ENCODE measurements around the gene ZNF605. TPM values are rescaled to one million over a fixed set of nuclear protein-coding genes. Genes with fewer than 3 reads are reported as not detected.

Gene ZNF605
- total and polyA plus RNA-seq, 9 of the 15 experiments (the other 6 are each of a cell fraction or from before 2014, with no cell fraction given) = 0.45 to 1.1 (median 0.68) TPM

GRCh38 chr12:132887513-132888351 lies 68.4 kb downstream of the ZNF605 start, which contains the start of gene CHFR (continued):
- no peak for TF ChIP-seq HNRNPL (IDR thresholded peaks at IDR 0.05; ENCODE audit: low read depth, low read length)
- no peak for TF ChIP-seq MXD1 (CRISPR knock-in tag; IDR thresholded peaks at IDR 0.05; ENCODE audit: borderline replicate concordance, poor library complexity, severe bottlenecking)
- TF ChIP-seq MYC (IDR thresholded peaks at IDR 0.05; ENCODE audit: low read depth, low read length) = peak; percentile 94
- TF ChIP-seq MYC (CRISPR knock-in tag; IDR thresholded peaks at IDR 0.05; ENCODE audit: borderline replicate concordance, low read depth) = peak; percentile 83
- TF ChIP-seq BRD9 (IDR thresholded peaks at IDR 0.05; ENCODE audit: low read depth, partially characterized antibody) = no peak
- no peak for TF ChIP-seq MEIS2 (IDR thresholded peaks at IDR 0.05; ENCODE audit: partially characterized antibody)
- TF ChIP-seq FOXA1 (IDR thresholded peaks at IDR 0.05; ENCODE audit: borderline replicate concordance) = no peak
- TF ChIP-seq NCOA2 (IDR thresholded peaks at IDR 0.05; ENCODE audit: partially characterized antibody in 2 of 2) = no peak
- no peak for TF ChIP-seq ZNF133 (CRISPR knock-in tag; IDR thresholded peaks at IDR 0.05)
- peak; percentile 73 for TF ChIP-seq ATF7 (IDR thresholded peaks at IDR 0.05)
- TF ChIP-seq ZNF76 (CRISPR knock-in tag; IDR thresholded peaks at IDR 0.05; ENCODE audit: borderline replicate concordance) = no peak
- TF ChIP-seq MYBL2 (IDR thresholded peaks at IDR 0.05; ENCODE audit: low read depth) = no peak
- no peak for TF ChIP-seq MYBL2 (CRISPR knock-in tag; IDR thresholded peaks at IDR 0.05; ENCODE audit: borderline replicate concordance)
- TF ChIP-seq HBP1 (CRISPR knock-in tag; IDR thresholded peaks at IDR 0.05) = 0 out of 2 replicates have a peak, but pooled peaks have one; percentile 32
- TF ChIP-seq PHF8 (IDR thresholded peaks at IDR 0.05; ENCODE audit: borderline replicate concordance, low read length) = peak; percentile 51; the same call in 1 of the 2 replicates
- peak; percentile 81 for TF ChIP-seq ESRRA (IDR thresholded peaks at IDR 0.05; ENCODE audit: borderline replicate concordance, low read depth)
- no peak for TF ChIP-seq SOX6 (IDR thresholded peaks at IDR 0.05)
- no peak for TF ChIP-seq ZNF324 (CRISPR knock-in tag; IDR thresholded peaks at IDR 0.05)
- no peak for TF ChIP-seq HNRNPUL1 (IDR thresholded peaks at IDR 0.05; ENCODE audit: low read length)
- TF ChIP-seq EGR1 (conservative IDR thresholded peaks at IDR 0.05) = no peak
- no peak for TF ChIP-seq ZBTB43 (CRISPR knock-in tag; IDR thresholded peaks at IDR 0.05)
- TF ChIP-seq CREBBP (IDR thresholded peaks at IDR 0.05; ENCODE audit: low read depth, low read length) = no peak
- TF ChIP-seq ELF4 (CRISPR knock-in tag; IDR thresholded peaks at IDR 0.05) = peak; percentile 84; the same call in 1 of the 2 replicates
- TF ChIP-seq DPF2 (IDR thresholded peaks at IDR 0.05) = 0 out of 2 replicates have a peak, but pooled peaks have one; percentile 13
- TF ChIP-seq YBX1 (IDR thresholded peaks at IDR 0.05) = no peak
- TF ChIP-seq KLF13 (tag; IDR thresholded peaks at IDR 0.05; ENCODE audit: borderline replicate concordance, low read depth) = no peak
- no peak for TF ChIP-seq SMAD2 (IDR thresholded peaks at IDR 0.05; ENCODE audit: low read depth, low read length)
- TF ChIP-seq ZNF766 (CRISPR knock-in tag; conservative IDR thresholded peaks at IDR 0.05) = no peak; the same call in 1 of the 2 replicates
